CD4-positive, alpha-beta T cell (primary cell): ENCODE measurements around the gene CCDC85B. TPM values are rescaled to one million over a fixed set of nuclear protein-coding genes. Genes with fewer than 3 reads are reported as not detected.
A peak's percentile ranks its signal among the peaks of the same experiment; 100 is the strongest.

Experiments used
- ATAC-seq: fragments of 200-7000 bp; cut with Tn5 transposase; one replicate; pipeline ENCODE4 v1.10.0; 2022; ENCODE audit warnings: mild to moderate bottlenecking; ENCODE audit not compliant: poor library complexity
- CTCF ChIA-PET: fragments of 350-600 bp; sonication (Branson Sonifier 250); formaldehyde crosslinking; loops from one replicate; lab custom pipeline; 2021; ENCODE audit warnings: antibody characterized with exemption, inconsistent platforms; lab: Charles Lee
- POLR2A ChIA-PET: fragments of 350-600 bp; sonication (Branson Sonifier 250); formaldehyde crosslinking; loops from one replicate; lab custom pipeline; 2021; ENCODE audit warnings: antibody characterized with exemption, inconsistent platforms; lab: Charles Lee
- DNase-seq, 14 experiments: peaks; one replicate each; pipeline ENCODE4 v3.0.0-alpha.2; 2013 to 2020; ENCODE audit warnings: mixed read lengths in 2 of 14
- H3K27ac ChIP-seq, 2 donors: one replicate each; pipeline versions ENCODE4 v1.5.1 to v1.7.0; 2013; ENCODE audit warnings: low read length in 2 of 2, low read depth in 1 of 2, mild to moderate bottlenecking in 1 of 2
- H3K27me3 ChIP-seq, 2 experiments: 1 replicate in 1 of 2; 2 replicates in 1 of 2; pipeline versions ENCODE4 v1.6.1 to v1.7.0; 2013; ENCODE audit warnings: low read length in 2 of 2, control low read depth in 1 of 2, mild to moderate bottlenecking in 1 of 2, moderate library complexity in 1 of 2; ENCODE audit not compliant: insufficient read depth in 2 of 2, control insufficient read depth in 1 of 2
- H3K36me3 ChIP-seq: one replicate; pipeline ENCODE4 v1.6.1; 2013; ENCODE audit warnings: low read length, control low read depth; ENCODE audit not compliant: insufficient read depth
- H3K4me1 ChIP-seq: one replicate; pipeline ENCODE4 v1.6.1; 2013; ENCODE audit warnings: low read length, control low read depth; ENCODE audit not compliant: insufficient read depth
- H3K4me3 ChIP-seq: one replicate; pipeline ENCODE4 v1.5.1; 2013; ENCODE audit warnings: mild to moderate bottlenecking, low read length, moderate library complexity
- H3K9me3 ChIP-seq, 2 experiments: 1 replicate in 1 of 2; 2 replicates in 1 of 2; pipeline versions ENCODE4 v1.6.1 to v1.7.0; 2013; ENCODE audit warnings: low read length in 2 of 2, mild to moderate bottlenecking in 2 of 2, control low read depth in 1 of 2, moderate library complexity in 1 of 2; ENCODE audit not compliant: control insufficient read depth in 1 of 2, insufficient read depth in 1 of 2
- H3K27ac Mint-ChIP-seq: one replicate; pipeline ENCODE4 v1.8.0; 2020; ENCODE audit warnings: mixed read lengths
- H3K27me3 Mint-ChIP-seq: one replicate; pipeline ENCODE4 v1.8.0; 2021; ENCODE audit warnings: mixed read lengths
- H3K36me3 Mint-ChIP-seq: one replicate; pipeline ENCODE4 v1.8.0; 2021; ENCODE audit warnings: low read depth, mixed read lengths
- H3K4me1 Mint-ChIP-seq: one replicate; pipeline ENCODE4 v1.8.0; 2021; ENCODE audit warnings: low read depth, mixed read lengths
- H3K4me3 Mint-ChIP-seq: one replicate; pipeline ENCODE4 v1.8.0; 2020; ENCODE audit warnings: mild to moderate bottlenecking, mixed read lengths
- H3K9me3 Mint-ChIP-seq: one replicate; pipeline ENCODE4 v1.8.0; 2020; ENCODE audit warnings: mixed read lengths
- intact Hi-C, 2 experiments: fragments of 100-400 bp; cut with DNase I in 1 of 2; cut with micrococcal nuclease in 1 of 2; formaldehyde crosslinking; loops; one replicate each; pipeline versions ENCODE4 v1.15.1 to v1.9.0; 2023 to 2025; cut with DNase I, micrococcal nuclease
- total RNA-seq, 174 experiments: library from RNA in 2 of 174; stranded (reverse) in 2 of 174; gene quantifications; one replicate each; pipeline ENCODE4 v1.2.3 and lab custom pipeline; 2021 to 2026
- TF ChIP-seq, protein P1 (sequence below): fragments of 200-600 bp; IDR thresholded peaks from one replicate; pipeline ENCODE4 v1.8.0; 2022; ENCODE audit warnings: antibody characterized with exemption, mild to moderate bottlenecking

Gene CCDC85B
- total RNA-seq, 2 experiments from 2014 or later = 23.1 to 25.8 TPM

GRCh38 chr11:65851083-65851579 is 39.3 kb upstream of the CCDC85B start:
- H3K9me3 Mint-ChIP-seq = no peaks in the 10 kb centered on the region
- no peak for ATAC-seq
- intact Hi-C loops = loop anchor here in 1 of 2 experiments (10.0 kb wide), 1 partner anchor 434 kb away; the partner anchor contains the start of gene YIF1A
- no peak overlapping the region for H3K4me3 Mint-ChIP-seq
- peak in 1 of 14 experiments; percentile 49 for DNase-seq
- Histone ChIP-seq H3K36me3 (peaks cover 53% of the 10 kb centered on the region), H3K9me3 (peaks cover 7 to 23% of the 10 kb centered on the region in 2 experiments), H3K27me3 (no peaks in the 10 kb centered on the region), H3K4me1 (peaks cover 32% of the 10 kb centered on the region), H3K4me3 (no peak overlapping the region), H3K27ac (no peak overlapping the region)
- H3K4me1 Mint-ChIP-seq = peaks cover 18% of the 10 kb centered on the region
- no peaks in the 10 kb centered on the region for H3K27me3 Mint-ChIP-seq
- no peak overlapping the region for H3K27ac Mint-ChIP-seq
- H3K36me3 Mint-ChIP-seq = peaks cover 48% of the 10 kb centered on the region
- CTCF ChIA-PET = interaction anchor here (1.1 kb wide), 1 partner anchor 37 kb away, joined by 3 read pairs; no protein-coding TSS in a partner anchor
- POLR2A ChIA-PET = interaction anchor here (1.7 to 2.8 kb wide), 4 partner anchors 9 to 37 kb away, joined by 4 to 9 read pairs (median 9); partner anchors contain the start of genes FIBP, MUS81 and SNX32
- TF ChIP-seq, protein P1, sequence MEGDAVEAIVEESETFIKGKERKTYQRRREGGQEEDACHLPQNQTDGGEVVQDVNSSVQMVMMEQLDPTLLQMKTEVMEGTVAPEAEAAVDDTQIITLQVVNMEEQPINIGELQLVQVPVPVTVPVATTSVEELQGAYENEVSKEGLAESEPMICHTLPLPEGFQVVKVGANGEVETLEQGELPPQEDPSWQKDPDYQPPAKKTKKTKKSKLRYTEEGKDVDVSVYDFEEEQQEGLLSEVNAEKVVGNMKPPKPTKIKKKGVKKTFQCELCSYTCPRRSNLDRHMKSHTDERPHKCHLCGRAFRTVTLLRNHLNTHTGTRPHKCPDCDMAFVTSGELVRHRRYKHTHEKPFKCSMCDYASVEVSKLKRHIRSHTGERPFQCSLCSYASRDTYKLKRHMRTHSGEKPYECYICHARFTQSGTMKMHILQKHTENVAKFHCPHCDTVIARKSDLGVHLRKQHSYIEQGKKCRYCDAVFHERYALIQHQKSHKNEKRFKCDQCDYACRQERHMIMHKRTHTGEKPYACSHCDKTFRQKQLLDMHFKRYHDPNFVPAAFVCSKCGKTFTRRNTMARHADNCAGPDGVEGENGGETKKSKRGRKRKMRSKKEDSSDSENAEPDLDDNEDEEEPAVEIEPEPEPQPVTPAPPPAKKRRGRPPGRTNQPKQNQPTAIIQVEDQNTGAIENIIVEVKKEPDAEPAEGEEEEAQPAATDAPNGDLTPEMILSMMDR = no peak

GRCh38 chr11:65851811-65852507 is 38.5 kb upstream of the CCDC85B start:
- Histone ChIP-seq H3K36me3 (peaks cover 58% of the 10 kb centered on the region), H3K4me1 (peaks cover 40% of the 10 kb centered on the region), H3K27ac (no peak overlapping the region), H3K9me3 (peaks cover 7 to 23% of the 10 kb centered on the region in 2 experiments), H3K4me3 (no peak overlapping the region), H3K27me3 (no peaks in the 10 kb centered on the region)
- ChIA-PET POLR2A (interaction anchor here (1.7 to 2.8 kb wide), 3 partner anchors 8 to 36 kb away, joined by 4 to 9 read pairs (median 9); partner anchors contain the start of genes FIBP and MUS81), CTCF (interaction anchor here (1.1 kb wide), 1 partner anchor 38 kb away, joined by 3 read pairs; no protein-coding TSS in a partner anchor)
- H3K27me3 Mint-ChIP-seq = no peaks in the 10 kb centered on the region
- TF ChIP-seq, protein P1 = no peak
- H3K9me3 Mint-ChIP-seq = no peaks in the 10 kb centered on the region
- no peak overlapping the region for H3K27ac Mint-ChIP-seq
- no peak overlapping the region for H3K4me3 Mint-ChIP-seq
- peaks cover 56% of the 10 kb centered on the region for H3K36me3 Mint-ChIP-seq
- H3K4me1 Mint-ChIP-seq = peaks cover 26% of the 10 kb centered on the region
- DNase-seq (peak in 1 of 14 experiments; percentile 26), ATAC-seq (no peak)
- intact Hi-C loops = loop anchor here in 1 of 2 experiments (10.0 kb wide), 1 partner anchor 433 kb away; the partner anchor contains the start of gene YIF1A

DNA sequence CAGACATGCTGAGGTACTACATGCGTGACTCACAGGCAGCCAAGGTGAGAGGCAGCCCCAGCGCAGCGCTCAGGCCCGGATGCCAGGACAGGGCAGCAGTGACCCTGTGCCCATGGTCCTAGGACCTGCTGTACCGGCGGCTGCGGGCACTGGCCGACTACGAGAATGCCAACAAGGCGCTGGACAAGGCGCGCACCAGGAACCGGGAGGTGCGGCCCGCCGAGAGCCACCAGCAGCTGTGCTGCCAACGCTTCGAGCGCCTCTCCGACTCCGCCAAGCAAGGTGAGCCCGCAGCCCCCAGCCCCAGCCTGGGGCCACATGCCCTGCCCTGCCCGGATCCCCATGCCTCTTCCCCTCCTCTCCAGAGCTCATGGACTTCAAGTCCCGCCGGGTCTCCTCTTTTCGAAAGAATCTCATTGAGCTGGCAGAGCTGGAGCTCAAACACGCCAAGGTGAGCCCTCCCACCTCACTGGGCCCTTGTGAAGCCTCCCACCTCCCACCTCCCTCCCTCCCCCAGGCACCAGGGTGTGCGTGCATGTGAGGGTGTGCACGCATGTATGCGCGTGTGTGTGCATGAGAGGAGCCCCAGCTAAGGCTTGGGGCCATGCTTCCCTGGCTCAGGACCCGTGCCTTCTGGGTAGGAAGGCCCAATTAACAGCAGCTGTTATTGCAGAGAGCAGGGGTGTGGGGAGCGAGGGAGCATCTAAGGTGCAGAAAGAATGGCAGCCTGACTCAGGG is 37.8 kb upstream of the CCDC85B start:
- peaks cover 27% of the 10 kb centered on the region for H3K4me1 Mint-ChIP-seq
- H3K4me3 Mint-ChIP-seq = no peak overlapping the region
- ChIA-PET POLR2A (interaction anchor here (1.7 to 2.8 kb wide), 2 partner anchors 20 to 38 kb away, joined by 4 to 9 read pairs; partner anchors contain the start of gene CCDC85B), CTCF (no interaction called here)
- H3K36me3 ChIP-seq = peaks cover 58% of the 10 kb centered on the region
- no peaks in the 10 kb centered on the region for H3K27me3 ChIP-seq
- H3K4me1 ChIP-seq = peaks cover 40% of the 10 kb centered on the region
- peaks cover 56% of the 10 kb centered on the region for H3K36me3 Mint-ChIP-seq
- peaks cover 7 to 23% of the 10 kb centered on the region in 2 experiments for H3K9me3 ChIP-seq
- no peak overlapping the region for H3K27ac Mint-ChIP-seq
- no peak overlapping the region for H3K27ac ChIP-seq
- no peak overlapping the region for H3K4me3 ChIP-seq
- ATAC-seq = no peak
- DNase-seq = peak in 1 of 14 experiments; percentile 32
- TF ChIP-seq, protein P1 = no peak
- intact Hi-C loops = loop anchor here in 1 of 2 experiments (10.0 kb wide), 1 partner anchor 432 kb away; the partner anchor contains the start of gene YIF1A
- no peaks in the 10 kb centered on the region for H3K9me3 Mint-ChIP-seq
- no peaks in the 10 kb centered on the region for H3K27me3 Mint-ChIP-seq
